Endometrium (tissue), 2 donors: Measurements from ENCODE around the gene HTR6.
"Not testable (repeated sequence)": the region's sequence is repeated elsewhere in the genome, so short reads cannot be mapped to it uniquely, and the experiment has no call there.

Experiments
- FAIRE-seq: peaks from 2 replicates; lab custom pipeline; 2012; peaks lifted over from hg19 to GRCh38; lab: Jason Lieb, UNC
- donor health status: control.
- donor health status: control.

Gene HTR6

DNA sequence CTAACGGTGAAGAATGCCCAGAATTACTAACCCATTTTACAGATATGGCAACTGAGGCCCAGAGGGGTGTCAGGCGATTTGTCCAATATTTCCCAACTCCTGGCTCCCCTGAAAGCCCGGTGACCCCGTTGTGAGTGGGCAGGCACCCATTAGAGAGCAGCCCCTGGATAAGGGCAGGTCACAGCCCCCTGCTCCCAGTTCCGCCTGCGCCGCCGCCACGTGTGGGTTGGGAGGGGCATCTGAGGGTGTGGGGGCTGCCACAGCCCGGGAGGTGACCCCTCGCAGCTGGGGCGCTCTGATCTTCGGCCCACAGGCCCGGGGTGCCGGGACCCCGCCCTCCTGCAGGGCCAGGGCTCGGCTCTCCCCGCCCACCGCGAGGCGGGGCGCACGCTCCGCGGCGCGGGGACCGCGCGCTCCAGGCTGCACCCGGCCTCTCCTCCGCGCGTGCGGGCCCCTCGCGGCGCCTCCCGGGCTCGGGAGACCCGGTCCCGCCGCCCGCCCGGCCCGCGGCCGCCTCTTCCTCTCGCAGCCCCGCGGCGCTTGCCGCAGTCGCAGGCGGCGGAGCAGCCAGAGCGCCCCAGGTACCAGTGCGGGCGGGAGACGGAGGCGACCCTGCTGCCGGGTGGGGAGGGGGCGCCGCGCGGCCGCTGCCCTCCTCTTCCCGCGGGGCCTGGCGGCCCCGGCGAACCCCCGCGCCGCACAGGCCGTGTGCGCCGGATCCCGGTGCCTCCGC is at the start of gene HTR6:
Gene HTR6 (plus strand): TSS at position 423 of the 733 bp plus-strand sequence. CDS start 879 bp downstream, outside the sequence.
- FAIRE-seq = no peak

DNA sequence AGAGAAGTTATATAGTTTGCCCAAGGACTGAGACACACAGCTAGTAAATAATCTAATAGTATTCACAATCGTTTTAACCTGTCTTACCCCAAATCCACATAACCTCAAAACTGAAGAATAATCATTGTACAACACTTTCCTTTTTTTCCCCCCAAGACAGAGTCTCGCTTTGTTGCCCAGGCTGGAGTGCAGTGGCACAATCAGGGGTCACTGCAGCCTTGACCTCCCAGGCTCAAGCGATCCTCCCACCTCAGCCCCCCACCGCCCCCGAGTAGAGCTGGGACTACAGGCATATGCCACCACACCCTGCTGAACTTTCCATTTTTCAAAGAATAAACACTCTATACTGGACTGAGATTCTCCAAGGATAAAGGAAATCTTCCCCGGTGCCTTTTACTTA is 49.2 kb upstream of the HTR6 start:
- FAIRE-seq = no peak

DNA sequence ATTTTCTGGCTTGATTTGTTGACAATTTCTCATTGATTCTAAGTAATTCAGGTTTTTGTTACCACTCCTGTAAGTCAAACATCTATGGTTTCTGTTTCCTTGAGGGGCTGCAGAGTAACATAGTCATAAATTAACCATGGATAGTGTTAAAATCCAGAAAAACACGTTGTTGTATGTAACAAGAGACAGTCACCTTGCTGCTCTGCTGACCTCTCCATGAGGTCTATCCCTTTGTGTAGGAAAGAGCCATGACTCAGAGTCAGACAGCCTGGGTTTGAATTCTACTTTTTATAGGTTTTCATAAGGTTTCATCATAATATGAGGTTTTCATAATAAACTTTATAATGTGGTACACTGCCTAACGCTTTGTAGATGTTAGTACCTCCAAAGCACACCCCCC is 48.2 kb upstream of the HTR6 start:
- FAIRE-seq = no peak

DNA sequence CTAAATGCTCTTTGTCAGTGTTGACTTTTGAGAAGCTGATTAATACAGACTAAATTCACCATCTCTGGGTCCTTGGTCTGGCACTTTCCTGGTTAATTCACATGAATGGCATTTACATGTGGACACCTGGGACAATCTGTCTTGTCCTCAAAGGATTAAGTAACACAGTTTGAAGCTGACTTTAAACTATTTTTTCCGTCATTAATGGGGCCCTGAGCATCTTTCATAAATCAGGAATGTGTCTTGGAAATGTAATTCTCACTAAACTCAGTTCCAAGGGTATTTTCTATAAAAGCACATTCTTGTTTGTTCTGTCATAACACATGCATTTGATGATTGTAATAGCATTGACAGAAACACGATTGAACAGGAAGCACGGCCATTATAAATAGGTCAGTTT is 47.3 kb upstream of the HTR6 start:
- FAIRE-seq = no peak

DNA sequence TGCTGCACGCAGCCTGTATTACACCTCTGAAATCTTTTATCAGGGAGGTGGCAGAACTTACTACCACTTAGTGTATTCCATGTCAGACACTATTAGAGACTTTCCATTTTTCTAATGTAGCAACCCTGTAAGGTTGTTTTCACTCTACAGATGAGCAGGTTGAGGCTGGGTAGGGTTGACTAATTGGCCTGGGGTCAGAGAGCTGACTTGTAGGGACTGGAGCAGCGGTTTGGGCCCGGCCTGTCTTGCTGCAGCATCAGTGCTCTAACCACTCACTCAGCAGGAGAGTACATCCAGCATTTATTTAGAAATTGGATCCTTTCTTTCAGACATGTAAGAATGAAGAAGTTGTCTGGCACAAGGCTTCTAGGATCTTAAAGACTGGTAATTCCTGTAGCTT is 46.2 kb upstream of the HTR6 start:
- FAIRE-seq = no peak

DNA sequence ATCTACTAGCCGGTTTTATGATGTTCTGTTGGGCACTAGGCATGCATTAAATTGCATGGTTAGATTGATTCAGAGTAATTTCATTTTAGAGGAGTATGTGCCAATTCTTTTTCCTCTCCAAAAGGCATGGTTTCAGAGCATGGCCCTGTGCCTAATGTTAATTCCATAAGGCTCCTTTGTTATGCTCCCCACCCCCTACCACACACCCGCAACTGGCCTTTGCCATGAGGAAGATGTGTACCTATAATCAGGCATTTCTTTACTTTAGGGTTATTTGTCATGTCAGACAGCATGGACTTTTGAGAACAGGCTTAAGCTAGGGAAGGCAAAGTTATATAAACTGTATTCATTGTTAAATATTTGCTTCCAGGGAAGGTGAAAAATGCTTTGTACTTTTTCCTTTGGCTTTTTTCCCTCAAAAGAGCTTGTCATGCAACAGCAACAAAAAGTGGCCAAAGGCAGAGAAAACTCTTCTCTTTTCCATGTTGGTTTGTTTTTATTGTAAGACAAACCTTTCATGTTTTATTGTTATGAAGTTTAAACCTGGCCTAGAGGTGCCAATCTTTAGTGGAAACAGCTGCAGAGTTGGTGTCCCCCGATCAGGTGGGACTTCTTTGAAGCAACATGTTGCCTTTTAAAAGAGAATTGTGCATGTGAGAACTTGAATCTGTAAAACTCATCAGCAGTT is 44.8 kb upstream of the HTR6 start:
- no peak for FAIRE-seq

DNA sequence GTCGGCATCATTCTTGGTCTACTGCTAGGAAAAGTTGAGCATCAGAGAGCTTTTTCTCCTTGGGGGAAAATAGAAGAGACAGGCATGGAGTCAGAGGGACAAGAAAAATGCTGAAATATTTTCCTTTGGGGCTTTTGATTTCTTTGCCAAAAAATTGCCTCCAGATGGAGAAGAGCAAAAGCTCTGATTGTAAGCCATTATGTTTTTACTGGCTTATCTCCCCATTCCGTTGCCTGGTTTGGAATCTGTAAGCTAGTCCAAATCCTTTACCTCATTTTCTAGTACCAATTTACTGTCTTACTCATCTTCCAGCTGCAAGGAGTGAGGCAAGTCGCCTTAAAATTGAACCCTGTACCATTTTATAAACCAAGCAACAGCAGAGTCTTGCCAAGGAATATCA is 43.9 kb upstream of the HTR6 start:
- FAIRE-seq = no peak

DNA sequence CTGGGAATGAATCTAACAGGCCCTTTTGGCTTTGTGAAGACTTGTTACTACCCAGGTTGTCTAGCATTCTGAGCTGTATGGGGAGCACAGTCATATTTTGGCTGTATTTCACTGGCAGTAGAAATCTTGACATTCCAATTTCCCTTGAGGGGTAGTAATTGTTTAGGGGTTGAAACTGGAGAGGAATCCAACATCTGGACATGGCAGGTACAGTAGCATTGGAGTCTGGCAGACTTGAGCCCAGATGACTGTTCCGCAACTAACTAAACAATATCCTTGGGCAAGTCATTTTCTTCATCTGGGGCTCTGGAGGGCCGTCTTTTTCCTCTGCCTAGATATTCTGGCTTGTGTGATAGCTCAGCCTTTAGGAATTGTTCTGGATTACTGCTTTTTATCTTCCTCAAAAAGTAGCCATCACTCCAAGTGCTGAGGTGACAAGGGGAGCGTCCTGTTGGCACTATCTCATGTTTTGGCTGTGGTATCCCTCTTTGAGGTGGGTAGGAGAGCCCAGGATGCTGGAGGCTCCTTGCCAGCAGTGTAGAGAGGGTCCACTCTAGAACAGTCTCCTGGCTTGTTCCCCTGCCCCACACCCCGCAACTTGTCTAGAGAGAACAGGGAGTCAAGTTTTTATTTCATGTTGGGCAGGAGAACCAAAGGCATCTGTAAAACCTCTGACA is 43.3 kb upstream of the HTR6 start:
- no peak for FAIRE-seq

DNA sequence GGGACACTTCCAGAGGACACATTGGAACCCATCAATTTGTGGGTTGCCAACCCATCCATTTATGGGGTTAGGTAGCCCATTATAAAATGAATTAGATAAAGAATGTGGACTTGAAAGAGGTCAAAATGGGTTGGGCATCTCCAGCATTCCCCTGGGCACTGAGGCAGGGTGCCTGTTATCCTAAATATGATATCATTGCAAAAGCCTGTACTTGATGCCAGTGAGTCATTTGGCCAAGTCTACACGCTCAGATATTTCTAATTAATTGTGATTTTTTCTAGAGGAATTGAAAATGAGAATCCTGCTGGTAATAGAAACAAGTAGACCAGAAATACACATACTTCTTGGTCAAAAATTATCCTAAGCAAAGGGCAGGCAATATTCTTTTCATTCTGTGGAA is 42.5 kb upstream of the HTR6 start:
- FAIRE-seq = no peak

DNA sequence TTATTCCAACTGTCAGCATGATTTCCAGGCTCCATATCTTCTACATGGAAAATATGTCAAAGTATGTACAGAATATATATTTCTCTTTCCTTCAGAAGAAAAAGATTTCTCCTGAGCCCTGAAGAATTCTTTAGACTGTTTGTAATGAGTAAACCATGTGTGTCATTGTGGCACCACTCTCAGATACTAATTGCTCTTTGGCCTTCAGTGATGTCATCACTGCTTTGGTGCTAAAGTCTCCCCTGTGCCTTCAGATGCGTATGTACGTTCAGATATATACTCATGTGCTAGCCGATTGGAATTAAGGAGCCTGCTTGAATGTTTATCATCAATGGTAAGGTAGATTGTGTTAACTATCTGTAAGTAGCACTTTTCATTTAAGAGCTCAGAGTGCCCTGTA is 41.2 kb upstream of the HTR6 start:
- FAIRE-seq = no peak

DNA sequence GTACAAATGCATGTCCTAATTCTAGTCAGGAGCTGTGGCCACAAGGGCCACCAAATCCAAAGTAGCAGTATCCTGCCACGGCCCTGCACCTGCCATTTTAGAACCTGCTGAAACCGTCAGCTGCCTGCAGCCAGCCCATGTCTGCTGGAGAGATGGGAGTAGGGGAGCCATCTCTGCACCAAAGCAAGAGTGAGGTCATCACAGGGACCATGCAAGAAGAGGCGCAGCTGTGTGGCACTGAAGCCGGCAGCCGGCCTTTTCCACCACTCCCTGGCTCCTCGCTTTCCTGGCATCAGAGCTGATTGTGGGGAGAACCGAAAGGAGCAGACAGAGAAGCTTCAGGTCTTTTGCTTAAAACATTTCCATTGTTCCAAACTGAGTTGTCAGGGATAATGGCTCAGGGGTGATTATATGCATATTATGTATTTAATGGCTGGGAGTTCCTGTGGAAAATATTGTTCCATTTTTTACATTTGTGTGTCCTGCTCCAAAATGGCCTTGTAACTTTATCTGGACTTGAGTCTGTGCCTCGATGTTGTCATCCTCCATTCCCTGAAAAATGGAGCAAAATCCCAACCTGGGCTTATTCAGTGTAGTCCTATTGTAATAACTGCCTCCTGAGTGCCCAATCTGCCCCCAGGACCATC is 39.3 kb upstream of the HTR6 start:
- no peak for FAIRE-seq

DNA sequence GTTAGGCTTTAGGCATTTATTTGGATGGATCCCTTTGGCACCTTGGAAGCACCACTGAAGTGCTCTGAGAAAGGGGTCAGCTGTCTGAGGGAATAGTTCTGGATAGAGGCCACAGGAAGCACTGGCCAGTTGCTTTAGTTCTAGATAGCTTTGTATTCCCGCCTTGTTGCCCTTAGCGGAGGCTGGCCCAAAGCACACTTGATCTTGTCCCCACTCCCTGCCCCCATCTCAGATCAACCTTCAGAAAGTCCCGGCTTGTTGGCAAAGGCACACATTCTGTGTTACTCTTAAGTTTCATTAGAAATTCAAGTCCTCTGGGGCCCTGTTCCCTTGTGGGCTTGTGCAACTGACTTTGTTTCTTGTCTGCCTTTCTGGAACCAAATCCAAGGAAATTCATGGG is 35.8 kb upstream of the HTR6 start:
- no peak for FAIRE-seq

DNA sequence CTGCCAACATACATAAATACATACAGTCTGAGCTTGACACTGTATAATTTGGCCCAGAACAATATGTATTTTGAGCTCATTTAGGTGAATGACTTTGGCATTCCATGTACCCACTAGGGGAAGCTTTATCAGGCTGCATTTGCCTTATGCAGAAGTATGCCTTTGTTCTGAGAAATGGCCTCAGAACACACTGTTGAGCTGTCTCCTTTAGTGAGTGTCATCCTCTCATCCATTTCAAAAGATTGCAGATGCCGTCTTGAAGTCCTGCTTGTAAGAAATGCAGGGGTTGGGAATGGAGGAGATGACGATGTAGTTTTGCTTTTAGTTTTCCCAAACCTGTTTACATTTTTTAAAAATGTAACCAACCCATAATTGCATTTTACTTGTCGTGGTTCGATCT is 35.3 kb upstream of the HTR6 start:
- no peak for FAIRE-seq

DNA sequence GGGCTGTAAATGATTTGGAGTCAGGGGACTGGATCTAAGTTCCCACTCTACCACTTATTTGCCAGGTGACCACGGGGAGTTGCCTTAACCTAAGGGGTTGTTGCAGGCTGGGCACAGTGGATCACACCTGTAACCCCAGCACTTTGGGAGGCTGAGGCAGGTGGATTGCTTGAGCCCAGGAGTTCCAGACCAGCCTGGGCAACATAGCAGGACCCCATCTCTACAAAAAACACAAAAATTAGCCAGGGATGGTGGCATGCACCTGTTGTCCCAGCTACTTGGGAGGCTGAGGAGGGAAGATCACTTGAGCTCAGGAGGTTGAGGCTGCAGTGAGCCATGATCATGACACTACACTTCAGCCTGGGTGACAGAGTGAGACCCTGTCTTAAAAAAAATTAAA is 34.5 kb upstream of the HTR6 start:
- FAIRE-seq = not testable (repeated sequence)

DNA sequence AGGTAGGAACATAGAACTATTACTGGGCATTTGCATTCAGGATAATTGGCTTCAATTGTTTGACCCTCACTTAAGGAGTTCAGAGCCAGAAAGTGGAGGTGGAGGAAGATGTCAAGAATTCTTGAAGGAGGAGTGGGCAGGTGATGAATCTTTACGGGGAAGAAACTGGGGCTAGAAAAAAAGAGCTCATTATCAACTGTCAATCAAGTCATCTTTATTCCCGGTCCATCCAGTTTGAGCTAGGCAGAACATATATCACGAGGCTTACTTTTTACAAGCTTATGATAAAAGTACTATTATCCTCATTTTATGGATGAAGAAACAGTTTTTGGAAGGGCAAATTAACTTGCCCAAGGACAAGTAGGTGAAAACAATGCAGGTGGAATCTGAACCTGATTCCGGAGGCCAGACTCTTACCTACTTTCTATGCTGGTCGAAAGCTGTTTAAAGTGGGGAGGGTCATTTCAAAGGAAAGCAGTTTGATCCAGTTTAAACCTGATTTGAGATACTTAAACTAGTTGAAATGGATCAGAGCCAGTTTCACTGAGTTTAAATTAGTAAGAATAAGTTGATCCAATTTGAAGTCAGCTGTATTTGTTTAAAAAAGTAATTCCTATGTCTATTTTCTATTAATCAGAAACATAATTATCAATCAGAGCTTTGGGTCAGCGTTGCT is 33.8 kb upstream of the HTR6 start:
- no peak for FAIRE-seq

DNA sequence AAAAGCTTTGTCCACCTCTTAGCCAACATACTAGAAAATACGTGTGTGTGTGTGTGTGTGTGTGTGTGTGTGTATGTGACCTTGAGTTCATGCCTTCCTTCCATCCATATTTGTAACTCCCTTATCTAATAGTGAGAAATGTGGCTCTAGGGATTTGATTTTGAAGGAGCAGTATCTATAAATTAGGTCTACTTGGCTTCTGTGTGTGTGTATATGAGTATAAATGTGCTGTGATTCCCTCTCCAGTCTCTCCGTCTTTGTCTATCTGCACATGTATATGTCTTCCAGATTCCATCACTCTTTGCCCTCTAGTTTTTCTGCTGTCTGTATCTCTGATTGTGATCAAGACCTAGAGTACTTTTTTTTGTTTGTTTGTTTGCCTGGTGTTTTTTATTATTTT is 32.5 kb upstream of the HTR6 start:
- no peak for FAIRE-seq

DNA sequence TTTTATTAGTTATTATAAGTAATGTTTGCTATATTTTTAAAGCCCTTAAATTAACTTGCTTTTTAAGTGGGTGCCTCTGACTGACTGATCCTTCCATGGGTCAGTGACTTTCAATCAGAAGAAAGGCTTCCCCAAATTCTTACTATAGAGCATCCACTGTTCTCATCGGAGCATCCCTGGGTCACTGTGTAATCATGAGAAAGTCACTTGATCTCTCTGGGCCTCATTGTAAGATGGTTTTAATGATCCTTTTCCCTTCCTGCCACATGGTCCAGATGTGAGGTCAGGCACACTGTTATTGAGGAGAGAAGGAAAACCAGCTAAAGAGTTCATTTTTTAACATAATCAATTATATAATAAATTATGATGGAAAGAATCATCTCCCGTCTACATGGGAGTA is 31.6 kb upstream of the HTR6 start:
- FAIRE-seq = no peak

DNA sequence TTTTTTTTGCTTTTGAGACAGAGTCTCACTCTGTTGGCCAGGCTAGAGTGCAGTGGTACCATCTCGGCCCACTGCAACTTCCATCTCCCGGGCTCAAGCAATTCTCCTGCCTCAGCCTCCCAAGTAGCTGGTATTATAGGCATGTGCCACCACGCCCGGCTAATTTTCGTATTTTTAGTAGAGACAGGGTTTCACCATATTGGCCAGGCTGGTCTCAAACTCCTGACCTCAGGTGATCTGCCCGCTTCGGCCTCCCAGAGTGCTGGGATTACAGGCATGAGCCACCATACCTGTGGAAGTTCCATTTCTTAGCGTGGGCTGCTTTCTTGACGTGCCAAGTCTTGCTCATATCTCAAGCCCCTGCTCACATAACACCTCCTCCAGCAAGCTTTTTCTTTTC is 29.6 kb upstream of the HTR6 start:
- FAIRE-seq = not testable (repeated sequence)

DNA sequence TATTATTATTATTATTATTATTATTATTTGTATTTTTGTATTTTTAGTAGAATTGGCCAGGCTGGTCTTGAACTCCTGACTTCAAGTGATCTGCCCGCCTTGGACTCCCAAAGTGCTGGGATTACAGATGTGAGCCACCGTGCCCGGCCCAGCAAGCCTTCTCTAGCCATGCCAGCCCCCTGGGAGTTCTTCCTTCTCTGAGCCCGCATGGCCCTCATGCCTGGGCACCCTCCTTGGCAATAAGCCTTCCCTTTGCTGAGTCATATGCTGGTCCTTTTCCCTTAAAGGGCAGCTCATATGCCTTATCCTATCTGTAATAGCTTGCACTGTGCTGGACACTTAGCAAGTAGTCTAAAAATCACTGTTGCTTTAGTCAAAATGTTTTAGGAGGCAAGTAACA is 29.0 kb upstream of the HTR6 start:
- FAIRE-seq = no peak

DNA sequence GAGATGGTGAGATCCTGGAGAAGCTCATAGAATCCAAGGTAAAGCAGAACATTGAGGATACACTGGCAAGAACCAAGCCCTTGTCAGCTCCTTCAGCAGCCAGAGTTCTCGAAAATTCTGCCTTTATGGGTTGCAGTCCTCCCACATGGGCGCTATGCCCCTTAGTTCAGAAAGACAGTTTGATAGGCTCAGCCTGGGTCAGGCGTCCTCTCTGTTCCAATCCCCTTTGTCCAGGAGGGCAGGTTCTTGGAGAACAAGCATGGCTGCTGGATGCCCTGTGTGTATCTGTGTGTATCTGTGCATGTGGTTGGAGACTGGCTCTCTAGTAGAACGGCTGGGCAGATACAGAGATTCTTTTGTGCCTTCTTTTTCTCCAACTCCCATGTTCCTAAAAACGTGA is 28.6 kb upstream of the HTR6 start:
- FAIRE-seq = no peak

DNA sequence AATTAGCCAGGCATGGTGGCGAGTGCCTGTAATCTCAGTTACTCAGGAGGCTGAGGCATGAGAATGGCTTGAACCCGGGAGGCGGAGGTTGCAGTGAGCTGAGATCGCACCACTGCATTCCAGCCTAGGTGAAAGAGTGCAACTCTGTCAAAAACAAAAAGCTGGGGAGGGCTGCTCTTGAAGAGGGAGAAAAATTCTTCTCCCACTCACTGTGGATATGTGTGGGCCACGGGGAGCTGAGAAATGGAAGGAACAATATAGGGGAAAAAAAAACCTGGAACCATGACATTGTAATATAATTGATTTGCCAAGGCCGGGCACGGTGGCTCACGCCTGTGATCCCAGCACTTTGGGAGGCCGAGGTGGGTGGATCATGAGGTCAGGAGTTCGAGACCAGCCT is 27.9 kb upstream of the HTR6 start:
- FAIRE-seq = not testable (repeated sequence)

DNA sequence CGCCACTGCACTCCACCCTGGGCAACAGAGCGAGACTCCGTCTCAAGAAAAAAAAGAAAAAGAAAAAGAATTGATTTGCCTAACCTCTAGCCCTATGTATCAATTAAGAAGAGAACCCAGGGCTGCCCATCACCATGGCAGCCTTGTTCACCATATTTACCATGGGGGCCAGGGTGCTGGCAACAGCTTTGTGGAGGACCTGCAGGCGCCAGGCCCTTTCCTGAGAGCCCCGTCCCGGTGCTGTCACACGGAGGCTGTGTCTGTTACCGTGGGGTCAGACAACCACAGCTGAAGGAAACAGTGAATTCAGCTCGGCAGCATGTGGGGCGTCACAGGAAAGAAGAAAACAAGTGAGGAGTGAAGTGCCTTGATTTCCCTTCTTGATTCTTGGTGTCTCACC is 27.1 kb upstream of the HTR6 start:
- FAIRE-seq = no peak
